ENCODE measurements around the gene APOD. TPM values are rescaled to one million over a fixed set of nuclear protein-coding genes. Genes with fewer than 3 reads are reported as not detected.

The APOD gene
- total and polyA plus RNA-seq, 10 of the 15 experiments (the other 5 are each of a cell fraction or from before 2014, with no cell fraction given), result 0.06 to 0.77 (median 0.47) TPM; not detected in 3

DNA sequence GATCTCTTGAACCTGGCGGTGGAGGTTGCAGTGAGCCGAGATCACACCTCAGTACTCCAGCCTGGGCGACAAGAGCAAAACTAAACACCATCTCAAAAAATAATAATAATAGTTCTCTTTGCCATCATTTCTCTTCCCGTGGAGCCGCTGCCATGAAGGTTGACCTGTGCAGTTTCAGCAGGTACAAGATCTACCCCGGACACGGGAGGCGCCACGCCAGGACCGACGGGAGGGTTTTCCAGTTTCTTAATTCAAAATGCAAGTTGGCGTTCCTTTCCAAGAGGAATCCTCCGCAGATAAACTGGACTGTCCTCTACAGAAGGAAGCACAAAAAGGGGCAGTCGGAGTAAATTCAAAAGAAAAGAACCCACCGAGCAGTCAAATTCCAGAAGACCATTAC is 29.3 kb downstream of the APOD start (continued):
- no peak for TF ChIP-seq ZNF207 (IDR thresholded peaks at IDR 0.05; ENCODE audit: borderline replicate concordance)
- TF ChIP-seq MEF2A (IDR thresholded peaks at IDR 0.05; ENCODE audit: insufficient read depth, low read depth, low read length), result no peak
- no peak for TF ChIP-seq MXI1 (IDR thresholded peaks at IDR 0.05; ENCODE audit: low read depth, low read length)
- no peak for TF ChIP-seq ATF7 (IDR thresholded peaks at IDR 0.05; ENCODE audit: low read depth)
- no peak for TF ChIP-seq NRF1 (conservative IDR thresholded peaks at IDR 0.05; ENCODE audit: low read depth, low read length)

DNA sequence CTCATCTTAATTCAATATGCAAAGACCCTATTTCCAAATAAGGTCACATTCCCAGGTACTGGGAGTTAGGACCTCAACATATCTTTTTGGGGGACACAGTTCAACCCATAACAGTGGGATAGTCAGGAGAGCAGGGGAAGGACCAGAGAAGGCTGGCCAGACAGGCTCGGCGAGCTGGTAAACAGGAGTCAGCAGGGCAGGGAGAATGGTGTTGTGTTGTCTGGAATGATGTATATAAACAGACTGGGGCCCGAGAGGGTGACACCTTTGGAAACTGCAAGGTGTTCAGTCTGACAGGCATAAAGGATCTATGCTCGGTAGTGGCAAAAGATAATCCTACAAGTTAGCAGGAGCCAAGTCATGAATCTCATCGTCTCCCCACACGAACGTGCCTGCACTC is 30.5 kb downstream of the APOD start:
- BruUV-seq (replicated peaks), result no TSS peak
- SMC1A ChIA-PET (ENCODE audit: uncharacterized antibody, unreplicated experiment), result interaction anchor here (1.1 to 1.5 kb wide), 2 partner anchors 11 to 20 kb away, joined by 3 to 4 read pairs; no protein-coding TSS in a partner anchor

More for the DNA sequence above, 30.5 kb downstream of the APOD start:
- Histone ChIP-seq H3K4me2 (ENCODE audit: control insufficient read depth, insufficient read depth) (no peak overlapping the region), H3K9me3 (replicated peaks; ENCODE audit: control insufficient read depth, insufficient read depth, low read length) (no peaks in the 10 kb centered on the region), H3K4me1 (ENCODE audit: control insufficient read depth, insufficient read depth, low read length) (peaks cover 14% of the 10 kb centered on the region), H3K4me3 (no peak overlapping the region), H2AFZ (ENCODE audit: control insufficient read depth, low read depth, low read length) (no peak overlapping the region), H3K79me2 (ENCODE audit: control insufficient read depth, insufficient read depth, low read length) (no peaks in the 10 kb centered on the region), H3K36me3 (ENCODE audit: control insufficient read depth in 2 of 2, insufficient read depth in 2 of 2, low read length in 1 of 2) (no peaks in the 10 kb centered on the region), H3K27ac (ENCODE audit: control insufficient read depth, insufficient read depth) (no peak overlapping the region), H3K9ac (ENCODE audit: control insufficient read depth, insufficient read depth, low read length) (no peak overlapping the region), H3K27me3 (replicated peaks in 1 of 2; ENCODE audit: control insufficient read depth in 2 of 2, insufficient read depth in 2 of 2, low read length in 1 of 2) (no peaks in the 10 kb centered on the region), H4K20me1 (ENCODE audit: control insufficient read depth, insufficient read depth) (no peaks in the 10 kb centered on the region)
- no peak for ATAC-seq
- FAIRE-seq, result no peak
- in situ Hi-C loops (cut with MboI) (no loop called here), intact Hi-C loops (cut with micrococcal nuclease; ENCODE audit: unreplicated experiment) (no loop called here)
- RAD21 ChIA-PET (ENCODE audit: unreplicated experiment), result no interaction called here
- DNase-seq (ENCODE audit: low read depth, low spot score), result no peak
- 57% methylated on average over 7 of the region's 7 CpGs for WGBS (ENCODE audit: insufficient coverage, insufficient replicate concordance, low lambda C conversion rate, missing lambda C conversion rate)
- POLR2A ChIA-PET, result interaction anchor here (2.0 kb wide), 1 partner anchor 11 kb away, joined by 4 read pairs; the partner anchor contains the start of gene PPP1R2
- no peak for TF ChIP-seq RBBP5 (conservative IDR thresholded peaks at IDR 0.05)
- TF ChIP-seq RAD21 (IDR thresholded peaks at IDR 0.05; ENCODE audit: insufficient read depth, low read depth, low read length), result no peak
- no peak for TF ChIP-seq HDAC6 (IDR thresholded peaks at IDR 0.05; ENCODE audit: unreplicated experiment)
- no peak for TF ChIP-seq ZSCAN29 (IDR thresholded peaks at IDR 0.05)
- no peak for TF ChIP-seq BHLHE40 (IDR thresholded peaks at IDR 0.05; ENCODE audit: borderline replicate concordance in 1 of 2, low read depth in 2 of 2, low read length in 1 of 2)
- no peak for TF ChIP-seq JUND (IDR thresholded peaks at IDR 0.05; ENCODE audit: low read depth, low read length)
- no peak for TF ChIP-seq JUNB (IDR thresholded peaks at IDR 0.05)
- no peak for TF ChIP-seq FOXK2 (IDR thresholded peaks at IDR 0.05)
- TF ChIP-seq, protein P1, sequence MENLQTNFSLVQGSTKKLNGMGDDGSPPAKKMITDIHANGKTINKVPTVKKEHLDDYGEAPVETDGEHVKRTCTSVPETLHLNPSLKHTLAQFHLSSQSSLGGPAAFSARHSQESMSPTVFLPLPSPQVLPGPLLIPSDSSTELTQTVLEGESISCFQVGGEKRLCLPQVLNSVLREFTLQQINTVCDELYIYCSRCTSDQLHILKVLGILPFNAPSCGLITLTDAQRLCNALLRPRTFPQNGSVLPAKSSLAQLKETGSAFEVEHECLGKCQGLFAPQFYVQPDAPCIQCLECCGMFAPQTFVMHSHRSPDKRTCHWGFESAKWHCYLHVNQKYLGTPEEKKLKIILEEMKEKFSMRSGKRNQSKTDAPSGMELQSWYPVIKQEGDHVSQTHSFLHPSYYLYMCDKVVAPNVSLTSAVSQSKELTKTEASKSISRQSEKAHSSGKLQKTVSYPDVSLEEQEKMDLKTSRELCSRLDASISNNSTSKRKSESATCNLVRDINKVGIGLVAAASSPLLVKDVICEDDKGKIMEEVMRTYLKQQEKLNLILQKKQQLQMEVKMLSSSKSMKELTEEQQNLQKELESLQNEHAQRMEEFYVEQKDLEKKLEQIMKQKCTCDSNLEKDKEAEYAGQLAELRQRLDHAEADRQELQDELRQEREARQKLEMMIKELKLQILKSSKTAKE (IDR thresholded peaks at IDR 0.05; ENCODE audit: low read depth, poor library complexity, severe bottlenecking), result no peak
- CTCF ChIA-PET, result interaction anchor here (1.2 to 1.3 kb wide), 2 partner anchors 282 to 284 kb away, joined by 3 to 4 read pairs; partner anchors contain the start of gene XXYLT1

Data from GM12878 (cell line).